ENCODE results near the gene OTOG.

DNA sequence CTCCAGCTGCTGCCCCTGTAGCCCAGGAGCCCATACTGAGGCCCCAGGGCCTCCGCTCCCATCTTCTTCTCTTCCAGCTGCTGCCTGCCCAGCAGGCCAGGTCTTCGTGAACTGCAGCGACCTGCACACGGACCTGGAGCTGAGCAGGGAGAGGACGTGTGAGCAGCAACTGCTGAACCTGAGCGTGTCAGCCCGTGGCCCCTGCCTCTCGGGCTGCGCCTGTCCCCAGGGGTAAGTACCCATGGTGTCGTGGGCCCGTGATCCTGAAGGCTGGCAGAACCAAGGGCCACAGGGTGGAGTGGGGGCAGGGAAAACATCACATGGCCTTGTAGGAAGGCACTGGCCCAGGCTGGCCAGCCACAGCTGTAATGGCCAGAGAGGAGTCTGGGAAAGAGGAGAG is 31.2 kb downstream of the OTOG start:
- TF ChIP-seq, protein P1, sequence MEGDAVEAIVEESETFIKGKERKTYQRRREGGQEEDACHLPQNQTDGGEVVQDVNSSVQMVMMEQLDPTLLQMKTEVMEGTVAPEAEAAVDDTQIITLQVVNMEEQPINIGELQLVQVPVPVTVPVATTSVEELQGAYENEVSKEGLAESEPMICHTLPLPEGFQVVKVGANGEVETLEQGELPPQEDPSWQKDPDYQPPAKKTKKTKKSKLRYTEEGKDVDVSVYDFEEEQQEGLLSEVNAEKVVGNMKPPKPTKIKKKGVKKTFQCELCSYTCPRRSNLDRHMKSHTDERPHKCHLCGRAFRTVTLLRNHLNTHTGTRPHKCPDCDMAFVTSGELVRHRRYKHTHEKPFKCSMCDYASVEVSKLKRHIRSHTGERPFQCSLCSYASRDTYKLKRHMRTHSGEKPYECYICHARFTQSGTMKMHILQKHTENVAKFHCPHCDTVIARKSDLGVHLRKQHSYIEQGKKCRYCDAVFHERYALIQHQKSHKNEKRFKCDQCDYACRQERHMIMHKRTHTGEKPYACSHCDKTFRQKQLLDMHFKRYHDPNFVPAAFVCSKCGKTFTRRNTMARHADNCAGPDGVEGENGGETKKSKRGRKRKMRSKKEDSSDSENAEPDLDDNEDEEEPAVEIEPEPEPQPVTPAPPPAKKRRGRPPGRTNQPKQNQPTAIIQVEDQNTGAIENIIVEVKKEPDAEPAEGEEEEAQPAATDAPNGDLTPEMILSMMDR (conservative IDR thresholded peaks at IDR 0.05; ENCODE audit: low read length) = no peak
- no peak for TF ChIP-seq EZH2phosphoT487 (IDR thresholded peaks at IDR 0.05; ENCODE audit: borderline replicate concordance)
